Adipose tissue (tissue), 3 donors: Measurements from ENCODE around the gene SPPL2C. TPM values are rescaled to one million over a fixed set of nuclear protein-coding genes. Genes with fewer than 3 reads are reported as not detected.

Experiments
- polyA plus RNA-seq, 3 donors: library from polyadenylated mRNA; stranded (reverse); fragments of 200-250 nt; gene quantifications; one replicate each; pipeline ENCODE4 v1.2.3, GENCODE V29; 2013
- donor health status: healthy with polysubstance abuse.
- donor health status: Bipolar disorder and iron deficiency.
- donor health status: healthy.

Gene SPPL2C
- polyA plus RNA-seq, 3 donors: not detected

Other genes starting within 250 kb of the SPPL2C start
- under 1 TPM in 2 of 3 donors, not detected in 1; 0.10 to 0.67 TPM for gene CRHR1, start 60.6 kb upstream of the SPPL2C start, polyA plus RNA-seq
- 1 to 10 TPM; 1.5 to 7.8 (median 4.6) TPM for gene MAPT, start 49.7 kb downstream of the SPPL2C start, polyA plus RNA-seq
- gene STH, start 154.4 kb downstream of the SPPL2C start, polyA plus RNA-seq: not detected